ENCODE measurements around the gene RNASEL. TPM values are rescaled to one million over a fixed set of nuclear protein-coding genes. Genes with fewer than 3 reads are reported as not detected.

Gene RNASEL
- total RNA-seq, 4 donors from 2014 or later, result 6.4 to 14.6 (median 10.2) TPM

DNA sequence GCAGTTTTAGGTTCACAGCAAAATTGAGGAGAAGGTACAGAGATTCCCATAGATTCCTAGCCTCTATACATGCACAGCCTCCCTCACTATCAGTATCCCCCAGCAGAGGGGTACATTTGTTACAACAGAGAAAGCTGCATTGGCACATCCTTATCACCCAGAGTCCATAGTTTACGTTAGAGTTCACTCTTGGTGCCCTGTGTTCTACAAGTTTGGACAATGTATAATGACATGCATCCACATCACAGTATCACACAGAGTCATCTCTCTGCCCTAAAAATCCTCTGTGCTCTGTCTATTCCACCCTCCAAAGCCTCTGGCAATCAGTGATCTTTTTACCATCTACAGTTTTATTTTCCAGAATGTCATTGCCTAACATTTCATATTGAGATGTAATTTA is 37.5 kb upstream of the RNASEL start:
- TF ChIP-seq, protein P1, sequence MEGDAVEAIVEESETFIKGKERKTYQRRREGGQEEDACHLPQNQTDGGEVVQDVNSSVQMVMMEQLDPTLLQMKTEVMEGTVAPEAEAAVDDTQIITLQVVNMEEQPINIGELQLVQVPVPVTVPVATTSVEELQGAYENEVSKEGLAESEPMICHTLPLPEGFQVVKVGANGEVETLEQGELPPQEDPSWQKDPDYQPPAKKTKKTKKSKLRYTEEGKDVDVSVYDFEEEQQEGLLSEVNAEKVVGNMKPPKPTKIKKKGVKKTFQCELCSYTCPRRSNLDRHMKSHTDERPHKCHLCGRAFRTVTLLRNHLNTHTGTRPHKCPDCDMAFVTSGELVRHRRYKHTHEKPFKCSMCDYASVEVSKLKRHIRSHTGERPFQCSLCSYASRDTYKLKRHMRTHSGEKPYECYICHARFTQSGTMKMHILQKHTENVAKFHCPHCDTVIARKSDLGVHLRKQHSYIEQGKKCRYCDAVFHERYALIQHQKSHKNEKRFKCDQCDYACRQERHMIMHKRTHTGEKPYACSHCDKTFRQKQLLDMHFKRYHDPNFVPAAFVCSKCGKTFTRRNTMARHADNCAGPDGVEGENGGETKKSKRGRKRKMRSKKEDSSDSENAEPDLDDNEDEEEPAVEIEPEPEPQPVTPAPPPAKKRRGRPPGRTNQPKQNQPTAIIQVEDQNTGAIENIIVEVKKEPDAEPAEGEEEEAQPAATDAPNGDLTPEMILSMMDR (IDR thresholded peaks at IDR 0.05; ENCODE audit: low read depth), result no peak

DNA sequence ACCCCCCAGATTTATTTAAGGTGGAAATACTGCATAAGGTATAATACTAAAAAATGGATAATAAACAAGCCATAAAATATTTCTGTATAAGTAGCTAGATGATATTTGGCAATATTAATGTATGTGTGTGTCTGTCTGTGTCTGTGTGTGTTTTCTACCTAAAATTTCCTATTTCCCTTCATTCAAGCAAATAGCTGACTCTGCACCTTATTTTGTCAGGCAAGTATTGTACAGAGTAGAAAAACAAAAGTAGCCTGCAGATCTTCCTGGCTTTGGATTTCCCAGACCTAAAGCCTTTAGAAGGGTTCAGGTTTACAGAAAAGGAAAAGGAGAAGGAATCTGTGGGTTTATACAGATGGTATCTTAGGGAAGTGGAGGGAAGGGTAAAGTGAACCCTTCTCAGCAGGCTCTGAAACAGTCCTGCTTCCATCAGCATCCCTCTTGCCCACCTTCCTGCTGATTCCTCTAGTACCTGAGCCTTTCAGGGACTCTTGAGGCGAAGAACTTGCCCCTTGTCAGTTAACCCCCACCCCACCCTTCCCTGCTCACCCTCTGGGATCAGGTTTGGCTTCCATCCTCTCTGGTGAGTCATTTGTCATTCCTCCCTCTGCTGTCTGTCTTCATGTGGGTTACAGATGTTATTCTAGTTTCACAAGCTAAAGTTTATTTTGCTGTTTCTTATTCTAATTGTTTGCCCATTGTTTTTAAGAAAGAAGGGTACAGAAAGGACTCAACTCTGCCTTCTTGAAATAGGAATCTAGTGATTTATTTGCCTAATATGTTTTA is 36.9 kb upstream of the RNASEL start:
- TF ChIP-seq, protein P1 (IDR thresholded peaks at IDR 0.05; ENCODE audit: low read depth), result no peak

DNA sequence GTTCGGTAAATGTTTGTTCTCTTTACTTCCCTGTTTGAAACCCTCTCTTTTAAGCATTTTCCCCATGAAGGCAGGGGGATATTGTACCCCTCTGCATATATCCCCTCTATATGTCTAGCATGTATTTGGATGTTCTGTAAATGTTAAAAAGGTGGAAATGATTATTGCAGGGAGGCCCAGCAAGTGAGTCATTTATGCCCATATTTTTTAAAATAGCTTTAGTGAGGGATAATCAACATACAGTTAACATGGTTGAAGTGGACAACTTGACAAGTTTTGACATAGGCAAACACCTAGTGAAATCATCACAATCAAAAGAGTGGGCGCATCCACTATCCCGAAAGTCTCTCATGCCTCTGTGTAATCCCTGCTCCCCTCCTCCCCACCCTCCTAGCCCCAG is 36.0 kb upstream of the RNASEL start:
- TF ChIP-seq, protein P1 (IDR thresholded peaks at IDR 0.05; ENCODE audit: low read depth), result no peak

DNA sequence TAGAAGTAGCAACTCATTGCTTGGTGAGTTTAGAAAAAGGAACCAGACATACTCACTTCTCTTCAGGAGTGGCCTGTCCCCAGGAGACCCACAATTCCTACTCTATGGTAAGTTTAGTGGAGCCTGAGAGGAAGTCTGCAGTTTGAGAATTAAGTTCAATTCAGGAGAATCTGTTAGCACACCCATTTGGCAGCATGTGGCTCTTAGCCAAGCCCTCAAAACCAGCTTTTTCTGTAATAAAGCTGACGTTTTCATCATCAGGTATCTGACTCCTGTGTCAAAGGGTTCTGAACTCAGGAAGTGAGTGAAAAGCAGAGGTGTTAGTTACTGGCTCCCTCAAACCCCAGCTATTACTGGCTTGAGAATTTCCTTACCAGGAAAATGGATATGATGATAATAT is 35.5 kb upstream of the RNASEL start:
- TF ChIP-seq, protein P1 (IDR thresholded peaks at IDR 0.05; ENCODE audit: low read depth), result no peak

DNA sequence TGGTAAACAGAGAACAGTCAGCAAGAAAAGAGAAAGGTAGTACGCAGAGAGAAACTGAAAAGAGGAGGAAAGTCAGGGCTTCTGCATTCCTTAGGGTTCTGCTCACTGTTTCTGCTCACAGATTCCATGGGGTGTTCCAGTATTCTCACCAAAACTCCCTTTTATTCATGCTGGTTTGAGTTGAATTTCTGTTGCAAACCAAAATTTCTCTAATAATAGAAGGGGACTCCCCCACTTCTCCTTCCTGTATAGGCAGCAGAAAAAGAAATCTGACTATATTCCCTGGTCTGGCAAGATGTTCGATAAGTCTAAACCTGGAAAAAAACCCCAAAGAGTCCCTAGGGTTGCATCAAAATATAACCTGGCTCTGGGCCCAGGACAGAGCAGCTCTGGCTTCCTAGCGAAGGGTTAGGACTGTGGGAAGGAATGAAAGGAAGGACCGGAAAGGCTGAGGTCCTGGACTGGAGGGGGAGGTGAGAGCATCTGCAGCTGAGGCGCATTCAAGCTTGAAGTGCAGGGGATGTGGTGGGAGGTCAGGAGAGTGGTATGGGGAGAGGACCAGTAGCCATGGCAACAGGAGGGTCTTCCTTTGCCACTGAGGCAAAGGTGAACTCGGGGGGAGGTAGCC is 34.0 kb upstream of the RNASEL start:
- TF ChIP-seq, protein P1 (IDR thresholded peaks at IDR 0.05; ENCODE audit: low read depth), result no peak

DNA sequence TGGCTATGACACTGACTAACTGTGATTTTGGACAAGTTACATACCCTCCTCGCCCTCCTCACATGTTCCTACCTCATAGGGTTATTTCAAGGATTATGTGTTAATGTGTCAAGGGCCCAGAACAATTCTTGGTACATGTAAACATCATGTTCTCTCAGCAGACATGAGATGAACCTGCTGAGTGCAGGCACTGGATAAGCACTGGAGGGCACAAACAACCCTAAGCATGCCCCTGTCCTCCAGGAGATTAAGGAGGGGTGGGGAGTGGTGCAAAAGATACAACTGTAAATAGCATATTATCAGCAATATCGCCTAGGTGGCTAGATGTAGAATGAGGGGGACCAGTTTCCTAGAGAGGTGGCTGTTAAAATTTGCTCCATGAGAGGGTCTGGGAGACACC is 32.9 kb upstream of the RNASEL start:
- TF ChIP-seq, protein P1 (IDR thresholded peaks at IDR 0.05; ENCODE audit: low read depth), result no peak

DNA sequence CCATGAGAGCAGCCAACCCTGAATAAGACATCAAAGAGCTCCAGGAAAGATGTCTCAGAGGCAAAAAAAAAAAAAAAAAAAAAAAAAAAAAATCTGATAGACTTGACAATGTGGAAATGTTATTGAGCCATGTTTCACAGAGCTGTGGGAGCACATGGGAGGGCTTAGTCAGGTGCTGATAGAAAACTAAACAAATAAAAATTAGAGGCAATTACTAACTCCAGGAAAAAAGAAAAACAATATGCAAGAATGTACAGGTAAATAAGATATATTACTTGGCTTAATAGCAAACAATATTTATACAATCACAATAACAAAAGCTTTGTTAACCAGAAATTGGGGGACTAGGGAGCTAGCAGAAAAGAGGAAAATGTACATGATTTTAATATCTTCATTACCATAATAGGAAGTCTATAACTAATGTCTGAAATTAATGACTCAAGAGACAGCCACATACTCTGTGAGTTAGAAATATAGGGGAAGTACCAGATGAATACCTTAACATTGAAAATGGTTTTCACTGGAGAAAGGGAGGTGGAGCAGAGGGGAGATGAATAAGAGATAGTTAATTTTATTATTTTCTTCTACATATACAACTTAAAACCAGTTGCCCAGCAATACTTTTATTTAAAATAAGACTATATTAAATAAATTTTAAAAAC is 32.0 kb upstream of the RNASEL start:
- TF ChIP-seq, protein P1 (IDR thresholded peaks at IDR 0.05; ENCODE audit: low read depth), result no peak
